HG02623 (cell line): ENCODE results near the gene BCKDHA.
"Not testable (repeated sequence)": the region's sequence is repeated elsewhere in the genome, so short reads cannot be mapped to it uniquely, and the experiment has no call there.

Source experiments
- ATAC-seq: cut with Tn5 transposase; IDR thresholded peaks from one replicate; pipeline ENCODE4 v1.9.1; 2021; ENCODE audit warnings: moderate library complexity; ENCODE audit not compliant: unreplicated experiment

BCKDHA gene

DNA sequence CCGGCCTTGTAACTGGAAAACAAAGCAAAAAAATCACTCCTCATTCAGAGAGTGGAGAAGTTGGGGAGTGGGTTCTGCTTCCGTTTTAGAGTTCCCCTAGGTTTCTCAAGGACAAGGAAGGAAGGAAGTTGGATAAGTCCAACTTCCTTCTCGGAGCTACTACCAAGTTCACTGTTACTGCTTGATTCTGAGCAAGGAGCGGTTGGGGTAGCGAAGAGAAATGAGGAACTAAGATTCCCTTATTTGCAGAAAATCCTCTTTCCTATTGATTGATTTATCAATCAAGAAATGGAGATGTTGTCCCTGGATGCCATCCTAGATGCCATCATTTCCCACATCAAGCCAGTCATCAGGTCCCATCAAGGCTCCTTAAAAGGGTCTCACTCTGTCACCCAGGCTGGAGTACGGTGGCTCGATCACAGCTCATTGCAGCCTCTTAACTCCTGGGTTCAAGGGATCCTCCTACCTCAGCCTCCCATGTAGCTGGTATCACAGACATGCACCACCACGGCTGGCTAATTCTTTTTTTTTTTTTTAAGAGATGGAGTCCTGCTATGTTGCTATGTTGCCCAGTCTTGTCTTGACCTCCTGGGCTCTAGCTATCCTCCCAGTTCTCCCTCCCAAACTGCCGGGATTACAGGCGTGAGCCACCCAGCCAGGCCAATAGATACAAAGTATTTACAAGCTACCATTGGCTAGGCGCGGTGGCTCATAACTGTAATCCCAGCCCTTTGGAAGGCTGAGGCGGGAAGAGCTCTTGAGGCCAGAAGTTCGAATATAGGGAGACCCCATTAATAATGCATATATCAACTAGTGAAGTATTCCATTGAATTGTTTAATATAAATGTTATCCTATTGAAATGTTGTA is 32.9 kb upstream of the BCKDHA start:
- no peak for ATAC-seq

DNA sequence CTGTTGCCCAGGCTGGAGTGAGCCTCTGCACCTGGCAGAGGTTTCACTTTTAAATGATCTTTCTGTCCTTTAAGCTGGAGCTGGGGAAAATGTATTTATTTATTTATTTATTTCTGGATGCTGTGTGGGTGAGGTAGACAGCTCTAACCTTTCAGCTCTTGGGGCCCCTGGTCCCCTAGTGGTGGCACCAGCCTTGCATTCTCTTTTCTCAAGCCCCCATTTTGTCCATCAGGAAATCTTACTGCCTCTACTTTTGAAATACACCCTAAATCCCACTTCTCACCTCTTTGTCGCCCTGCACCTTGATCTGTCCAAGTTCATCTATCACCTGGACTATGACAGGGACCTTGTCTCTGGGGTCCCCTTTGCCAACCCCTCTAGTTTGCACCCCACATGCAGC is 31.5 kb upstream of the BCKDHA start:
- no peak for ATAC-seq

DNA sequence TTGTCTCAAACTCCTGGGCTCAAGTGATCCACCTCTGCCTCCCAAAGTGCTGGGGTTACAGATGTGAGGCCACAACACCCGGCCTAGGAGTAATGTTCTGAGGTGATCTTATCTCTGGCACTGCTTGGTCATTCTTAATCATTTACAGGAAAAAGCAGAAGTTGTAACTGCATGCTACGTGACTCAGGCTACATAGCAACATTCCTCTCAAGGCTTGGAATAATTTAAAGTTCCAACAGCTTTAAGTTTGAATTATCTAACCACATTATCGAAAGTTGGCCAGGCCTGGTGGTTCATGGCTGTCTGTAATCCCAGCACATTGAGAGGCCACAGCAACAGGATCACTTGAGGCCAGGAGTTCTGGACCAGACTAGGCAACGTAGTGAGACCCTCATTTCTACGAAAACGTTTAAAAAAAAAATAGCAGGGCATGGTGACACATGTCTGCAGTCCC is 29.7 kb upstream of the BCKDHA start:
- ATAC-seq = no peak

DNA sequence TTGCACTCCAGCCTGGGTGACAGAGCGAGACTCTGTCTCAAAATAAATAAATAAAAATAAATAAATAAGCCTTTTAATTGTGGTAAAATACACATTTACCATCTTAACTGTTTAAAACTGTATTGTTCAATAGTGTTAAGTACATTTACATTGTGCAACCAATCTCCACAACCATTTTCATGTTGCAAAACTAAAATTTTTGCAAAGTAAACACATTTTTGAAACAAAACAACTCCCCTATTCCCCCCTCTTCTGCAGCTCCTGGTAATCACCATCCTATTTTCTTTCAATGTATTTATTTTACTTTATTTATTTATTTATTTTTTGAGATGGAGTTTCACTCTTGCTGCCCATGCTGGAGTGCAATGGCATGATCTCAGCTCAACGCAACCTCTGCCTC is 27.8 kb upstream of the BCKDHA start:
- ATAC-seq = no peak

DNA sequence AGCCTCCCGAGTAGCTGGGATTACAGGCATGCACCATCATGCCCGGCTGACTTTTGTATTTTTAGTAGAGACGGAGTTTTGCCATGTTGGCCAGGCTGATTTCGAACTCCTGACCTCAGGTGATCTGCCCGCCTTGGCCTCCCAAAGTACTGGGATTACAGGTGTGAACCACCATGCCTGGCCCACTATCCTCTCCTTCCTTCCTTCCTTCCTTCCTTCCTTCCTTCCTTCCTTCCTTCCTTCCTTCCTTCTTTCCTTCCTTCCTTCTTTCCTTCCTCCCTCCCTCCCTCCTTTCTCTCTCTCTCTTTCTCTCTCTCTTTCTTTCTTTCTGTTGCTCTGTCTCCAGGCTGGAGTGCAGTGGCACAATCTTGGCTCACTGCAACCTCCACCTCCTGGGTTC is 26.5 kb upstream of the BCKDHA start:
- ATAC-seq = not testable (repeated sequence)

DNA sequence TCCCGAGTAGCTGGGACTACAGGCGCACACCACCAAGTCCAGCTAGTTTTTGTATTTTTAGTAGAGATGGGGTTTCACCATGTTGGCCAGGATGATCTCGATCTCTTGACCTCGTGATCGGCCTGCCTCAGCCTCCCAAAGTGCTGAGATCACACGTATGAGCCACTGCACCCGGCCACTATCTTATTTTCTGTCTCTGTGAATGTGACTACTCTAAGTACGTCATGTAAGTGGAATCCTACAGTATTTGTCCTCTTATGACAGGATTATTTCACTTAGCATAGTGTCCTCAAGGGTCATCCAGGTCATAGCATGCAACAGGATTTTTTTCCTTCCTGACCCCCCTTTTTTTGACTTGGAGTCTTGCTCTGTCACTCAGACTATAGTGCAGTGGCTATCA is 26.1 kb upstream of the BCKDHA start:
- ATAC-seq = no peak

DNA sequence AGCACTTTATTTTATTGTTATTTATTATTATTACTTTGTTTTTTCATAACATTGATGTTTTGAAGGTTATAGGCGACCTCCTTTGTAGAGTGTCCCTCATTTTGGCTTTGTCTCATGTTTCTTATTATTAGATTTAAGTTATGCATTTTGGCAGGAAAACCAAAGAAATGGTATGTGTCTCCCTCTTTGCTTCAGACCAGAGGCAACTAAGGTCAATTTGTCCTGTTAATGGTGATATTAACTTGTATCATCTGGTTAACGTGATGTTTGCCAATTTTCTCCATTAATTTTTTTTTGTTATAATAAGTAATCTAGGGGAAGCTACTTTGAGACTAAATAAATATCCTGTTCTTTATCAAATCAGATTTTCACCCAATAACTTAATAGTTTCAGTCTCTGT is 25.1 kb upstream of the BCKDHA start:
- no peak for ATAC-seq

DNA sequence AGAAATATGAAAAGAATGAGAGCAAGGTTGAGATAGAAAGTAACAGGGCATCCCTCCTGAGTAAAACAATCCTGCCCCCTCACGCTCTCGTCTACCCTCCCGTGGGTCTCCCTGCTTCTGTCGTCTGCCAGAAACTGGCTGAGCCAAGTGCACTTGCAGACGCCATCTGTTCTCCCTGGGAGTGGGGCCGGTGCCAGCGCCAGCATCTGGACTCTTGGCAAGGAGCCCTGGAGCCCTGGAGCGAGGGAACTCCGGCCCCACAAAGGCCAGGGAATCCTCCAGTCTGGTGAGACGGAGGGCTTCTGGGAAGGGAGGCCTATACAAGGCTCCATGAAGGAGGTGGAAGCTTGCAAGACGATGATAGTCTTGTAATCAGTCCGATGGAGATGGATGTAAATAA is 23.6 kb upstream of the BCKDHA start:
- ATAC-seq = no peak

DNA sequence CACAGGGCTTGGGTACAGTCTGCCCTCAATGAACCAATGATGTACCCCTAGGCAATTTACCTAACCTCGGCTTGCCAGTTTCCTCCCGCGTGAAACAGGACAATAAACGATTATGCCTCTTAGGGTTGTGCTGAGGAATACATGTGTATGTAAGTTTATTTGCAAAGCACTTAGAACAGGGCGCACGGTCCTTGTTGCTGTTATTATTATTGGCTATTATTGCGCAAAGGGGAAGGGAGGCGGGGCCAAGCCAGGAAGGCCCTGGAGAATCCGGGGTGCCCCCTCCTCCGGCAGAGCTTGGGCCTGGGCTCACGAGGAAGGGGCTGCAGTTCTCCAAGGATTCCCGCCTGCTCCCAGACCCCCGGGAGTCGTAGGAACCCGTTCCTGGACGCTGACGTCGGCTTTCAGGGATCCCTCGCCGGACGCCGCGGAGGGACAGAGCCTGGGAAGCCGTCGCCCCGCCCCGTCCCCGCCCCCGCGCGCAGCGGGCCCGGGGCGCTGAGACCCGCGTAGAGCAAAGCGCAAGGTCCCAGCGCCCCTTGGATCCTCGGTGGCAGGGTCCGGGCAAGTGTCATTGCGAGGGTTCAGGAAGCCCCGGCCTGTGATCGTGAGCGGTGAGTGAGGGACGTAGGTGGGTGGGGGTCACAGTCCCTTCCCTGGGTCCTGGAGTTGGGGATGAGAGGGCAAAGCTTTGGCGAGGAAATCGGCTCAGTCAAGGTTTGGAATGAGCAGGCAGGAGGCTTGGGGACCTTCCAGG is 21.2 kb upstream of the BCKDHA start, which contains the start of gene TMEM91:
TSS of gene TMEM91 (plus strand) at position 293 of the 757 bp plus-strand sequence. CDS start 1,777 bp downstream, outside the sequence.
- ATAC-seq = no peak

DNA sequence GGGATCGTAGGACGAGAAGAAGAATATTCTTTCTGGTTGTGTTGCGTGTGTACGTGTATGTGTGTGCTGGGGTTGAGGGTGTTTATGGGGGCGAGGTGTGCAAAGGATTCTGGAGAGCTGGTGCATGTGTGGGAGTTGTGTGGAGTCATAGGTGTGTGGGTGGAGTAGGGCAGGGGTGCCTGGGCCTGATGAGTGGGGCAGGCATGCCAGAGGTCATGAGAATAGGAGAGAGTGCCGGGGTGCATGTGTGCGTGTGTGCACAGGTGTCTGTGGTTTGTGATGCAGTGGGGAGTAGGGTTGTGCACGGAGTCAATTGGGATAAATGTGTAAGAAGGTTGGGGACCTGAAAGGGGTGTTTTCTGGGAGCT is 20.6 kb upstream of the BCKDHA start:
- no peak for ATAC-seq

DNA sequence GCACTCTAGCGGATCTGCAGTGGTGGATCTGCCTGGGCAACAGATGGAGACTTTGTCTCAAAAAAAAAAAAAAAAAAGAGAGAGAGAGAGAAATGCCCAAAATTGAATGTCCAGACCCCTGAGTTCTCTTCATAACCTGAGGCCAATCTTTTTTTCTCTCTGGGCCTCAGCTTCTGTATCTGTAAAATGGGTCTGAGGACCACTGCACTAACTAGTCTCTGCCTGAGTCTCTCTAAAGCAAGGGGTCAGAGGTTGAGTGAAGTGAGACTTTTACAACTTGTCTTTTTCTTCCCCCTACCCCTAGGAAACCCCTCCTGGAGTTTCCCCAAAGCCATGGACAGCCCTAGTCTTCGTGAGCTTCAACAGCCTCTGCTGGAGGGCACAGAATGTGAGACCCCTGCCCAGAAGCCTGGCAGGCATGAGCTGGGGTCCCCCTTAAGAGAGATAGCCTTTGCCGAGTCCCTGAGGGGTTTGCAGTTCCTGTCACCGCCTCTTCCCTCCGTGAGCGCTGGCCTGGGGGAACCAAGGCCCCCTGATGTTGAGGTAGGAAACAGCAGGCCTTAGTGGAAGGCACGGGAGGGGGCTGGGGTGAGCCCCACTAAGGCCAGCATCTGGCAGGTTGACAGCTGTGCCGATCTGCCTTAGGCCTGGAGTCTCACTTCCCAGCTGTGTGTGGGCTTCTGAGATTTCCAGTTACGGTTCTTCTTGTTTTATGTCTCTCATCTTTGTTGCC is 19.5 kb upstream of the BCKDHA start:
- ATAC-seq = no peak

DNA sequence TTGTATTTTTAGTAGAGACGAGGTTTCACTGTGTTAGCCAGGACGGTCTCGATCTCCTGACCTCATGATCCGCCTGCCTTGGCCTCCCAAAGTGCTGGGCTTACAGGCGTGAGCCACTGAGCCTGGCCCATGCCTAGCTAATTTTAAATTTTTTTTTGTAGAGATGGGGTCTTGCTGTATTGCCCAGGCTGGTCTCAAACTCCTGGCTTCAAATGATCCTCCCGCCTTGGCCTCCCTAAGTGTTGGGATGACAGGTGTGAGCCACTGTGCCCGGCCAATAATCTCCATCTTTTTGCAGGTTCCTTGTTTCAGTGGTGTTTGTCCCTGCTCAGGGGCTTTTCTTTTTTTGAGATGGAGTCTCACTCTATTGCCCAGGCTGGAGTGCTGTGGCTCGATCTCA is 16.1 kb upstream of the BCKDHA start:
- not testable (repeated sequence) for ATAC-seq

DNA sequence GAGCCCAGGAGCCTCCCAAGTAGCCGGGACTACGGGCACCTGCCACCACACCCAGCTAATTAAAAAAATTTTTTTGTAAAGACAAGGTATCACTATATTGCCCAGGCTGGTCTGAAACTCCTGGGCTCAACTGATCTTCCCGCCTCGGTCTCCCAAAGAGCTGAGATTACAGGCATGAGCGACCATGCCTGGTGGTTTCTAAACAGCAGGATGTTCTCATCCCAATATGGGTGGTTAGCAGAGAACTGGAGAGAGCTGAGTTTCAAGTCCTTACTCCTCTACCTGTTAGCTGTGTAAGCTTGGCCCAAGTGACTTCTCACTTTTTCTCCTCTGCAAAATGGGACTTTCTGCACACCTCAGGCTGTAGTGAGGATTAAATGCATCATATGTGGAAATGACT is 13.3 kb upstream of the BCKDHA start:
- ATAC-seq = no peak

DNA sequence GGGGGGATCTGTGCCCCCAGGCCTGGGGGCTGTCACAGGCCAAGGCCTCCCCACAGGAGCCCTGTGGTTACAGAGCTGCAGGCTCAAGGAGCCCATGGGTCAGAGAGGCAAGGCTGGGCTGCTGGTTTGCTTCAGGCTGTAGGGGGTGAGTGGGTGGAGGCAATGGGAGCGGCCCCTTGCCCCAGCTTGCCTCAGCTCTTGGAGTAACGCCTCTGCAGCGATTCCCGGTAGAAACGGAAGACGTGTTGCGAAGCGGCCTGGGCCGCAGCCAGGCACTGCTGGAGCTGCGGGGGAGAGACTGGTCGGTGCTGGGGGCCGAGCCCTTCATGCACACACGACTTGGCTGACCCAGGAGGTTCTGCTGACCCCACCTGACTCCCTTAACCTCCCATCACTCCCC is 11.2 kb upstream of the BCKDHA start:
- no peak for ATAC-seq

DNA sequence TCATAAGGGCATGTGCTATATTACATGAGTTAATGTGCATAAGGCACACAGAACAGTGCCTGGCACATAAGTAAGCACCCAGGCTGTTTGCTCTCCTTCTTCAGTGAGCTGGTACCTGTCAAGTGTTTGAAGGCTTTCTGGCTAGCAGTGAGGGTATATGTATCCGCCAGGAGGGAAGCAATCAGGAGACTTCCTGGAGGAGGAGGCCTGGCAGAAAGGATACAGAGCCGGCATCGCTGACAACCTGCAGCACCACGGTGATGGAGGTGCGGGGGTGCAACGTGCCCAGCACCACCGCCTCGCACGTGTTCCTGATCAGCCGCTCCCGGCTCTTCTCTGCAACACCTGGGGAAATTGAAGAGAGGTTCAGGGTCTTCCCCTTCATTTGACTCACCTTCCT is 6.0 kb upstream of the BCKDHA start:
- ATAC-seq = no peak

DNA sequence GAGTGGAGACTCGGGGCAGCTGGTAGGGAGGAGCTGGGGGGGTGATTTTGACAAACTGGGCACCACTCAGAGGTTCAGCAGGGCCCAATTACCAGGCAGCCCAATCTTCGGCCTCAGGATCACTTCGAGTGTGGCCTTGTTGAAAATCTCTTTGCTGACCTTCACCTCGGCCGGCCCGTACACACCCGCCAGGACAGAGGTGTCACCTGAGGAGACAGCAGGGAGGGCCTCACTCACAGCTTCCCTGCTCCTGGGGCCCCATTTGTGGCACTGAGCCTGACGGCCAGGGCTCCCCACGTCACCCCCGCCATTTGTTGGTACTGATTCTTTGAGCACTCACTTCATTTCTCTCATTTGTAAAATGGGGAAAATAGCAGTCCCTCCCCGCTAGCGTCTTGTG is 4.8 kb upstream of the BCKDHA start:
- no peak for ATAC-seq

DNA sequence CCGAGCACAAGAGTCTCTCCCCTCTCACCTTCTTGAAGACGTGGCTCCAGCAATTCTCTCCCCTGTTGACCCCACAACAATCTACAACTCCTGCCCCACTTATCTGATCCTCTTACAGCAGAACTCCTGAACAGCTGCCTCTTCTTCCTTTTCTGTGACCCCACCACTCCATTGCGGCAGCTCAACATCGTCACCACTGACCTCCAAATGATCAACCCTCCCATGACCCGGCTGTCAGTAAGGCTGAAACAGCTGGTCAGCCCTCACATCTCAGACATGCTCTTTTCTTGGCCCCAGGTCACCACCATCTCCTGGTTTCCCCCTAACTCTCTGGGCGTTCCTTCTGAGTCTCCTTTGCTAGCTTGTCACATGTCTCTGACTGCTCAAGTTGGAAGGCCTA is 2.3 kb upstream of the BCKDHA start:
- ATAC-seq = no peak

DNA sequence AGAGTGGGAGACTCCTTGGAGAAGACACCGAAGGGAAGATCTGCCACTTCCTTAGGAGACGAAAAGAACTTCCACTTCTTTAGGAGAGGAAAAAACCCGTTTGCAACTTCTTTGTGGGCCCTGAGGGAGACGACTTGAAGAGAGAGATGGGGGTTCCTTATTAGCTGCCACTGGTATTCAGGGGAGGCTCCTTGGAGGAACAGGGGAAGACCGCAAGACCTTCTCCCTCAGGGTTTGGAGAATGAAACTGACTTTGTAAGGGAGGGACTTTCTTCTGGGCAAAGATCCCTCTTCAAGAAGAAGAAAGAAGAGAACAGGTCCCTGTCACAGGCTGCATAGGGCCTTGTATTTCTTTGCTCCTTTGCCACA is 416 bp downstream of the BCKDHA start:
- no peak for ATAC-seq

DNA sequence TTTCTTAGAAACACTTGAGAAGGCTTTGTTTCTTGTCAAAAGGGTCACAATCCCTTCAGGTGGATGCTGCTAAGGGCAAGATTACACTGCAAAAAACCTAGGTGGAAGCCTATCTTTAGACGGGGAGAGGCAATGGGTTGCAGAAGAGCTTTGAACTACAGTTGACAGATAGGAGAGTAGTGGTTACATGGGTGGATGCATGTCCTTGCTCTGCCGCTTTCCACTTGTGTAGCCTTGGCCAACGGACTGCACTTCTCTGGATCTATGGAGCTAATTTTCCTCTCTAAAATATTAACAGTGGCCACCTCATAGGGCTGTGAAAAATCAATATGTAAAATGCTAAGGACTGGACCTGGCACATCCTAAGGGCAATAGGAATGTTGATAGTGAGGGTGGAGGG is 980 bp downstream of the BCKDHA start:
- ATAC-seq = no peak

DNA sequence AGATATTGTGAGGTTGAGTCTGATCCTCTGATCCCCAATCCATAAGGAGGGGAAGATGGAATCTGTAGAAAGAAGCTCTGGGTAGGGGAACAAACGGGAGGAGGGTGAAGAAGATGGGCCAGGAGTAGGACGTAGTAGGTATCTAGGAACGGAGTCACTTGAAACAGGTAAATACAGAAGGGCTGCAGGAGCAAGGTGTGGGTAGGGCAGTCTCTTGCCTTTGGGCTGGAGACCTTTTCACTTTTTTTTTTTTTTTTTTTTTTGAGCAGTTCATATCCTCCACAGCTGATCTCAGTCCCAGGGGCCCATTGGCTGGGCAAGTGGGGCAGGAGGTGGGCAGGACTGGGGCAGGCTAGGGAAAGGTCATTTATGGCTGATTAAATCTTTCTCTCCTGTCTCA is 1.5 kb downstream of the BCKDHA start:
- no peak for ATAC-seq

DNA sequence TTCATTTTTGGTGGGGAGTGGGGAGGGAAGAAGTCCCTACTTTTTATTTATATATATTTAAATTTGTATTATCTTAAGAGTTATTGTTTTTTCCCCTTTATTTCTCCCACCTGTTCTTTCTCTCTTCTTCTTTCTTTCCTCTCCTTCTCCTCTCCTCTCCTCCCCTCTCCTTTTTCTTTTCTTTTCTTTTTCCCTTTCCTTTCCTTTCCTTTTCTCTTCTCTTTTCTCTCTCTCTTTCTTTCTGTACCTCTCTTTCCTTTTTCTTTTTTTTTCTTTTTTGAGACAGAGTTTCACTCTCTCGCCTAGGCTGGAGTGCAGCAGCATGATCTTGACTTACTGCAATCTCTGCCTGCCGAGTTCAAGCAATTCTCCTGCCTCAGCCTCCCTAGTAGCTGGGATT is 1.9 kb downstream of the BCKDHA start:
- ATAC-seq = no peak

DNA sequence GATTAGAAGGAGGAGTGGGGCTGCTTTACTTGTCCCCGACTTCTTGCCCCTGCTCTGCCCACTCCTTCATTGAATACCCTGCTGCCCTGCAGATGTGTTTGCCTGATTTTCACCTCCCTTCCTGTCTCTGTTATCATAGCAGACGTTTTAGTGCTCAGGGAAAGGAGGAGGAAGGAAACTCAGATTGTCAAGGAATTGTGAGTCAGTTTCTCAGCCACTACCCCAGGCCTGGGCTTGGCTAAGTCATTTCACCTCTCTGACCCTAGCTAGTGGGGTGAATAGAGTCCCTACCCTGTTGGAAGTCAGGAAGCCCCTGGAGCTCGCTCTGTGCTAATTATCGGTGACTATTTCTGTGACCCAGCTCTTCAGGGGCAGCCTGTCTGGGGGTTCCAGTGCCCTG is 3.9 kb downstream of the BCKDHA start:
- no peak for ATAC-seq
